Activated CD8-positive, alpha-beta T cell treated with anti-CD3 and anti-CD28 coated beads for 36 hours (primary cell): ENCODE measurements around the gene KIAA1549. TPM values are rescaled to one million over a fixed set of nuclear protein-coding genes. Genes with fewer than 3 reads are reported as not detected.
A peak's percentile ranks its signal among the peaks of the same experiment; 100 is the strongest.

Experiments used
- ATAC-seq: fragments of 200-7000 bp; cut with Tn5 transposase; one replicate; pipeline ENCODE4 v1.10.0; 2021; ENCODE audit warnings: mild to moderate bottlenecking, moderate library complexity
- CTCF ChIA-PET: fragments of 350-600 bp; sonication (Branson Sonifier 250); formaldehyde crosslinking; loops from one replicate; lab custom pipeline; 2021; ENCODE audit warnings: antibody characterized with exemption; lab: Charles Lee
- POLR2A ChIA-PET: fragments of 350-600 bp; sonication (Branson Sonifier 250); formaldehyde crosslinking; loops from one replicate; lab custom pipeline; 2021; ENCODE audit warnings: antibody characterized with exemption; lab: Charles Lee
- DNase-seq: peaks from one replicate; pipeline ENCODE4 v3.0.0-alpha.2; 2020
- H3K27ac Mint-ChIP-seq: one replicate; pipeline ENCODE4 v1.8.0; 2021; ENCODE audit warnings: mild to moderate bottlenecking, mixed read lengths
- H3K27me3 Mint-ChIP-seq: one replicate; pipeline ENCODE4 v1.8.0; 2021; ENCODE audit warnings: mixed read lengths
- H3K36me3 Mint-ChIP-seq: one replicate; pipeline ENCODE4 v1.8.0; 2021; ENCODE audit warnings: low read depth, mixed read lengths
- H3K4me1 Mint-ChIP-seq: one replicate; pipeline ENCODE4 v1.8.0; 2021; ENCODE audit warnings: low read depth, mixed read lengths
- H3K4me3 Mint-ChIP-seq: one replicate; pipeline ENCODE4 v1.8.0; 2021; ENCODE audit warnings: mild to moderate bottlenecking, moderate library complexity, mixed read lengths
- H3K9me3 Mint-ChIP-seq: one replicate; pipeline ENCODE4 v1.8.0; 2021; ENCODE audit warnings: mixed read lengths
- intact Hi-C: fragments of 100-400 bp; cut with micrococcal nuclease; formaldehyde crosslinking; loops from one replicate; pipeline ENCODE4 v1.10.0; 2022
- total RNA-seq, 2 experiments: library from RNA; stranded (reverse); gene quantifications; one replicate each; pipeline ENCODE4 v1.2.3, GENCODE V29; 2021
- TF ChIP-seq, protein P1 (sequence below): fragments of 200-600 bp; IDR thresholded peaks from one replicate; pipeline ENCODE4 v1.8.0; 2022; ENCODE audit warnings: antibody characterized with exemption, mild to moderate bottlenecking

The KIAA1549 gene
- total RNA-seq, 2 experiments from 2014 or later: 1.3 to 1.5 TPM

DNA sequence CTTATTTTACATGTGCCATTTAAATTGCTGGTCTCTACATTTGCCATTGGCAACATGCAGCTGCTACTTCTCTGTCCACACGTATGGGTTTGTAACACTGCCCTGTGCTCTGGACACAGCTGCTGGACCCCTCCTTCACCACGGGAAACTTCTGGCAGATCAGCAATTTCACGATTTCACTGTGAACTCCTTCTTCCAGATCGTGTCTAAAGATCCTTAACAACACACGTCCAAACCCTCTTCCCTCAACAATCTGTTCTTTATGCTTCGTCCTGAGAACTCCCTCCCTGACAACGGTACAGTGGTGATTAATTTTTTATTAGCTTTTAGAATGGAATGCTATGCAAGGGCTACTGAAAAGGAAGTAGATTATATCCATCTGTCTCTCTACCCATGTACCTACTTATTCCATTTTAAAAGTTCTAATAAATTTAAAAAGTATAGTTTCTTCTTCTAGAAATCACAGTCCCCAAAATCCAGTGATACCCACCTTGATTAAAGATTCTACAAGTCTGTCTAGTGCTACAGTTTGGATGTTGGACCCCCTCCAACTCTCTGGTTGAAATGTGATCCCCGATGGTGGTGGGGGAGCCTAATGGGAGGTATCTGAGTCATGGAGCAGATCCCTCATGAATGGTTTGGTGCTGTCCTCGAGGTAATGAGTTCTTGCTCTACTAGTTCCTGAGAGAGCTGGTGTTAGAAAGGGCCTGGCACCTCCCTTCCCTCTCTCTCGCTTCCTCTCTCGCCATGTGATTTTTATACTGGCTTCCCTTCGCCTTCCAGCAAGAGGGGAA is 81.0 kb downstream of the KIAA1549 start:
- intact Hi-C loops: no loop called here
- TF ChIP-seq, protein P1, sequence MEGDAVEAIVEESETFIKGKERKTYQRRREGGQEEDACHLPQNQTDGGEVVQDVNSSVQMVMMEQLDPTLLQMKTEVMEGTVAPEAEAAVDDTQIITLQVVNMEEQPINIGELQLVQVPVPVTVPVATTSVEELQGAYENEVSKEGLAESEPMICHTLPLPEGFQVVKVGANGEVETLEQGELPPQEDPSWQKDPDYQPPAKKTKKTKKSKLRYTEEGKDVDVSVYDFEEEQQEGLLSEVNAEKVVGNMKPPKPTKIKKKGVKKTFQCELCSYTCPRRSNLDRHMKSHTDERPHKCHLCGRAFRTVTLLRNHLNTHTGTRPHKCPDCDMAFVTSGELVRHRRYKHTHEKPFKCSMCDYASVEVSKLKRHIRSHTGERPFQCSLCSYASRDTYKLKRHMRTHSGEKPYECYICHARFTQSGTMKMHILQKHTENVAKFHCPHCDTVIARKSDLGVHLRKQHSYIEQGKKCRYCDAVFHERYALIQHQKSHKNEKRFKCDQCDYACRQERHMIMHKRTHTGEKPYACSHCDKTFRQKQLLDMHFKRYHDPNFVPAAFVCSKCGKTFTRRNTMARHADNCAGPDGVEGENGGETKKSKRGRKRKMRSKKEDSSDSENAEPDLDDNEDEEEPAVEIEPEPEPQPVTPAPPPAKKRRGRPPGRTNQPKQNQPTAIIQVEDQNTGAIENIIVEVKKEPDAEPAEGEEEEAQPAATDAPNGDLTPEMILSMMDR: no peak
- Mint-ChIP-seq H3K4me3 (no peak overlapping the region), H3K27ac (peak overlapping the region; percentile 12), H3K27me3 (peaks cover 5% of the 10 kb centered on the region), H3K36me3 (no peaks in the 10 kb centered on the region), H3K9me3 (no peaks in the 10 kb centered on the region), H3K4me1 (peaks cover 50% of the 10 kb centered on the region)
- POLR2A ChIA-PET: interaction anchor here (1.2 kb wide), 1 partner anchor 23 kb away, joined by 3 read pairs; no protein-coding TSS in a partner anchor
- CTCF ChIA-PET: interaction anchor here (7.3 kb wide), 1 partner anchor 14 kb away, joined by 89 read pairs; no protein-coding TSS in a partner anchor
- no peak for DNase-seq
- no peak for ATAC-seq

DNA sequence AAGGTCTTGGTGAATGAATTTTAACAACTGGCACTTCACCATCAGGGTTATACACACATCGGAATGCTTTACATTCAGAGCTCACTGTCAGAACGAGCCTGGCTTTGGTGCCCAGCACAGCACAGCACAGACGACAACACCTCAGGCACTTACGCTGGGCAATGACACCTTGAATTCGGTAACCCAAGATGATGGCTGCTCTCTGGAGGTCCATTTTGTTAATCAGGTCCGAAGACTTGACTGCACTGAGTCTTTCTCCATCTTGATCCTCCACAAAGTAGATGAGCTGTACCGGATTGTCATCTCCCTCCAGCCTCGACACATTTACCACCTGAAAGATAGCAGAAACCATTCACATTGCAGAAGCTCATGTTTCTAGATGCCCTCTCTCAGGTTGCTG is 82.4 kb downstream of the KIAA1549 start:
- Mint-ChIP-seq H3K4me1 (peaks cover 41% of the 10 kb centered on the region), H3K27me3 (peaks cover 5% of the 10 kb centered on the region), H3K36me3 (no peaks in the 10 kb centered on the region), H3K4me3 (no peak overlapping the region), H3K27ac (peak overlapping the region; percentile 70), H3K9me3 (no peaks in the 10 kb centered on the region)
- POLR2A ChIA-PET: interaction anchor here (1.2 kb wide), 1 partner anchor 21 kb away, joined by 3 read pairs; no protein-coding TSS in a partner anchor
- TF ChIP-seq, protein P1: no peak
- intact Hi-C loops: no loop called here
- CTCF ChIA-PET: interaction anchor here (7.3 kb wide), 1 partner anchor 12 kb away, joined by 89 read pairs; no protein-coding TSS in a partner anchor
- DNase-seq (no peak), ATAC-seq (no peak)

DNA sequence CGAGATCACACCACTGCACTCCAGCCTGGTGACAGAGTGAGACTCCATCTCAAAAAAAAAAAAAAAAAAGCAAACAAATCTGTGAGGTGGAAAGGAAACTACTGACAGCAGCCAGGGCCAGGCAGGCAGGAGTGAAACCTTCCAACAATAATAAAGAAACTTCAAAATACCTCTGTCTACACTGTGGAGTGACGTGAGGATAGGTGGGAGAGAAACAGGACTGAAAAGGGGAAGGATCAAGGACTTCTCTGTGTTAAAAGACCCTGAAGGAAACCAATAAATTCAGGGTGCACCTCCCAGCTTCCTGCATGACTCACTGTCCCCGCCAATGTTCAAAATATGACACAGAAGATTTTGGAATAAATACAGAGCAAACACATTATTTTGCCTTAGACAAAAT is 82.9 kb downstream of the KIAA1549 start:
- ChIA-PET POLR2A (no interaction called here), CTCF (interaction anchor here (7.3 kb wide), 1 partner anchor 12 kb away, joined by 89 read pairs; no protein-coding TSS in a partner anchor)

GRCh38 chr7:138895679-138896078 is 85.5 kb downstream of the KIAA1549 start:
- Mint-ChIP-seq H3K36me3 (no peaks in the 10 kb centered on the region), H3K27me3 (peaks cover 5% of the 10 kb centered on the region), H3K9me3 (no peaks in the 10 kb centered on the region), H3K27ac (no peak overlapping the region), H3K4me1 (peaks cover 18% of the 10 kb centered on the region), H3K4me3 (no peak overlapping the region)
- ChIA-PET POLR2A (no interaction called here), CTCF (interaction anchor here (0.9 to 7.3 kb wide), 3 partner anchors 9 to 122 kb away, joined by 4 to 89 read pairs (median 4); no protein-coding TSS in a partner anchor)
- intact Hi-C loops: no loop called here
- ATAC-seq: no peak
- DNase-seq: no peak
- TF ChIP-seq, protein P1: no peak

More for the DNA sequence above, 82.9 kb downstream of the KIAA1549 start:
- intact Hi-C loops: no loop called here
- peaks cover 35% of the 10 kb centered on the region for H3K4me1 Mint-ChIP-seq
- peak overlapping the region; percentile 70 for H3K27ac Mint-ChIP-seq
- DNase-seq: peak; percentile 38
- TF ChIP-seq, protein P1: no peak
- peaks cover 5% of the 10 kb centered on the region for H3K27me3 Mint-ChIP-seq
- ATAC-seq: peak; percentile 68
- H3K36me3 Mint-ChIP-seq: no peaks in the 10 kb centered on the region
- H3K9me3 Mint-ChIP-seq: no peaks in the 10 kb centered on the region
- no peak overlapping the region for H3K4me3 Mint-ChIP-seq

DNA sequence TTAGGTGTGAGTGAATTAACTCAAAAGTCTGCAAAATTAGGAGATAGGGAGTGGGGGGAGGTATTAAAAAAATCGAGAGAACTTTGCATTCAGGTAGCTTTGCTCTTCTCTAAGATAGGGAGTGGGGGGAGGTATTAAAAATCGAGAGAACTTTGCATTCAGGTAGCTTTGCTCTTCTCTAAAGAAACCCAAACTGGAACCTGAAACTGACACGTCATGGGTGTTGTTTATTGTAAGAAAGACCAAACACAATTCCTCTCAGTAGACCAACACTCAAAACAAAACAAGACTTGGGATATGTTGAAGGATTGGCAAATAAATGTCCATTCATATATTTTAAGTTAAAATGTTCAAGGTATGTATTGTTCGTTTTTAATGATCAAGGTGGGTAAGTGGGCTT is 87.9 kb downstream of the KIAA1549 start:
- Mint-ChIP-seq H3K27me3 (no peaks in the 10 kb centered on the region), H3K4me1 (peaks cover 11% of the 10 kb centered on the region), H3K27ac (no peak overlapping the region), H3K4me3 (no peak overlapping the region), H3K9me3 (no peaks in the 10 kb centered on the region), H3K36me3 (no peaks in the 10 kb centered on the region)
- CTCF ChIA-PET: no interaction called here
- no peak for DNase-seq
- TF ChIP-seq, protein P1: no peak
- POLR2A ChIA-PET: no interaction called here
- intact Hi-C loops: no loop called here
- ATAC-seq: no peak
